Ovary (tissue), 9 donors: ENCODE data around the gene MRAS. TPM values are rescaled to one million over a fixed set of nuclear protein-coding genes. Genes with fewer than 3 reads are reported as not detected.
"Not testable (repeated sequence)": the region's sequence is repeated elsewhere in the genome, so short reads cannot be mapped to it uniquely, and the experiment has no call there.

ENCODE experiments used
- DNase-seq, 5 donors: peaks; one replicate each; pipeline ENCODE4 v3.0.0-alpha.2; 2019 to 2020
- H3K27ac ChIP-seq, 2 donors: fragments of 200-600 bp; one replicate each; pipeline versions ENCODE4 v1.5.1 to v1.8.0; 2019 to 2022
- H3K27me3 ChIP-seq: fragments of 200-600 bp; one replicate; pipeline ENCODE4 v1.8.0; 2022
- H3K36me3 ChIP-seq: fragments of 200-600 bp; sonication (generic); one replicate; pipeline ENCODE4 v1.5.1; 2019
- H3K4me1 ChIP-seq: one replicate; pipeline ENCODE4 v1.8.1; 2013; ENCODE audit warnings: mild to moderate bottlenecking, moderate library complexity; ENCODE audit not compliant: insufficient read depth
- H3K4me3 ChIP-seq: fragments of 200-600 bp; sonication (generic); one replicate; pipeline ENCODE4 v1.5.1; 2017
- H3K9me3 ChIP-seq, 2 donors: fragments of 200-600 bp in 1 of 2; sonication (generic) in 1 of 2; one replicate each; pipeline versions ENCODE4 v1.5.1 to v1.8.1; 2013 to 2019; ENCODE audit warnings: mild to moderate bottlenecking in 1 of 2, moderate library complexity in 1 of 2
- EP300 ChIP-seq: sonication (generic); formaldehyde crosslinking; IDR thresholded peaks from one replicate; pipeline ENCODE4 v1.6.1; 2017; ENCODE audit warnings: antibody characterized with exemption
- POLR2A ChIP-seq: fragments of 450-650 bp; IDR thresholded peaks from one replicate; pipeline ENCODE4 v1.6.1; 2017; ENCODE audit warnings: antibody characterized with exemption, mild to moderate bottlenecking, moderate library complexity
- WGBS, 3 donors: extraction: QIAGEN DNeasy Blood & Tissue Kit in 1 of 3; methylation state at CpG; one replicate each; pipeline versions ENCODE4 v1.1.5 to v1.1.7; 2013 to 2017; 5-methylcytosine and 5-hydroxymethylcytosine counted together
- intact Hi-C, 4 donors: fragments of 100-400 bp; cut with DNase I; formaldehyde crosslinking; loops; one replicate each; pipeline versions ENCODE4 v1.11.0 to v1.15.1; 2022 to 2023
- polyA plus RNA-seq, 2 donors: library from polyadenylated mRNA; stranded (reverse); fragments of 200-250 nt in 1 of 2; fragments of 350-450 nt in 1 of 2; fragmentation: Illumina TruSeq in 1 of 2; extraction: RNeasy Lipid Tissue Mini Kit (QIAGEN cat#74804) in 1 of 2; gene quantifications; one replicate each; pipeline ENCODE4 v1.2.3, GENCODE V29; 2013 to 2014
- total RNA-seq, 7 donors: library from RNA; depleted of rRNA in 2 of 7; stranded (reverse); fragments of >200 nt in 2 of 7; fragmentation: NEBNext Ultra II Directional in 3 of 7; extraction: Animal tissue kit (Norgen Biotek cat#: 25700) in 3 of 7; gene quantifications; one replicate each; pipeline versions ENCODE4 v1.1.0 to v1.2.4, GENCODE V29; 2016 to 2023
- TF ChIP-seq, protein P1 (sequence below), 3 donors: fragments of 450-650 bp in 2 of 3; fragments of 200-600 bp in 1 of 3; IDR thresholded peaks; one replicate each; pipeline versions ENCODE4 v1.5.1 to v1.8.0; 2016 to 2022; ENCODE audit warnings: antibody characterized with exemption in 3 of 3, mild to moderate bottlenecking in 1 of 3
- donor health status: DM: no; HTN: no; CAD: no; lungs with moderate emphysema.
- donor health status: DM: no; HTN: no; CAD: no.
- donor health status: Bipolar disorder and iron deficiency.
- donor health status: DM: yes; HTN: yes; CAD: no.
- donor health status: DM: no; HTN: no; CAD: no.
- donor health status: DM: yes; HTN: yes; CAD: no.

MRAS gene
- total and polyA plus RNA-seq, 9 donors: 35.9 to 148 (median 80.5) TPM

DNA sequence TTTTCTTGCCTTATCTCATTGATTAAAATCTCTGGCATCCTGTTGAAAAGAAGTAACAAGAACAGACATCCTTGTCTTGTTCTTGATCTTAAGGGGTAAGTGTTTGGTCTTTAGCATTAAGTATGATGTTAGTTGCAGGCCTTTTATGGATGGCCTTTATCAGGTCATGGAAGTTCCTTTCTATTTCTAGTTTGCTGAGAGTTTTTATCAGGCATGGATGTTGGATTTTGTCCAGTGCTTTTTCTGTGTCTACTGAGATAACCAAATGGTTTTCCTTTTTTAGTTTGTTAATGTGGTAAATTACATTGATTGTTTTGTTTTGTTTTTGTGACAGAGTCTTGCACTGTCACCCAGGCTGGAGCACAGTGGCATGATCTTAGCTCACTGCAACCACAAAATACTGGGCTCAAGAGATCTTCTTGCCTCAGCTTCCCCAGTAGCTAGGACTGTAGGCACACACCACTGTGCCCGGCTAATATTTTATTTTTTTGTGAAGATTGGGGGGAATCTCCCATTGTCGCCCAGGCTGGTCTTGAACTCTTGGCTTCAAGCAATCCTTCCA, 26.3 kb downstream of the MRAS start:
- TF ChIP-seq EP300 (no peak), POLR2A (no peak)
- TF ChIP-seq, protein P1, sequence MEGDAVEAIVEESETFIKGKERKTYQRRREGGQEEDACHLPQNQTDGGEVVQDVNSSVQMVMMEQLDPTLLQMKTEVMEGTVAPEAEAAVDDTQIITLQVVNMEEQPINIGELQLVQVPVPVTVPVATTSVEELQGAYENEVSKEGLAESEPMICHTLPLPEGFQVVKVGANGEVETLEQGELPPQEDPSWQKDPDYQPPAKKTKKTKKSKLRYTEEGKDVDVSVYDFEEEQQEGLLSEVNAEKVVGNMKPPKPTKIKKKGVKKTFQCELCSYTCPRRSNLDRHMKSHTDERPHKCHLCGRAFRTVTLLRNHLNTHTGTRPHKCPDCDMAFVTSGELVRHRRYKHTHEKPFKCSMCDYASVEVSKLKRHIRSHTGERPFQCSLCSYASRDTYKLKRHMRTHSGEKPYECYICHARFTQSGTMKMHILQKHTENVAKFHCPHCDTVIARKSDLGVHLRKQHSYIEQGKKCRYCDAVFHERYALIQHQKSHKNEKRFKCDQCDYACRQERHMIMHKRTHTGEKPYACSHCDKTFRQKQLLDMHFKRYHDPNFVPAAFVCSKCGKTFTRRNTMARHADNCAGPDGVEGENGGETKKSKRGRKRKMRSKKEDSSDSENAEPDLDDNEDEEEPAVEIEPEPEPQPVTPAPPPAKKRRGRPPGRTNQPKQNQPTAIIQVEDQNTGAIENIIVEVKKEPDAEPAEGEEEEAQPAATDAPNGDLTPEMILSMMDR (IDR thresholded peaks at IDR 0.05): no peak
- H3K4me3 ChIP-seq: no peak overlapping the region
- H3K36me3 ChIP-seq: no peaks in the 10 kb centered on the region
- H3K27me3 ChIP-seq: no peaks in the 10 kb centered on the region
- WGBS, 3 donors: 33 to 44% (median 41%) methylated on average over 2 of the region's 2 CpGs
- no peak for DNase-seq
- peaks cover 8% of the 10 kb centered on the region for H3K4me1 ChIP-seq
- intact Hi-C loops: no loop called here
- H3K9me3 ChIP-seq: no peaks in the 10 kb centered on the region
- peak overlapping the region in 1 of 2 donors; percentile 49 for H3K27ac ChIP-seq

- no peaks in the 10 kb centered on the region for H3K9me3 ChIP-seq
- peaks cover 8% of the 10 kb centered on the region for H3K4me1 ChIP-seq
- intact Hi-C loops: no loop called here
- peak overlapping the region in 1 of 2 donors; percentile 49 for H3K27ac ChIP-seq
- no peaks in the 10 kb centered on the region for H3K27me3 ChIP-seq
- no peak for DNase-seq
- no peaks in the 10 kb centered on the region for H3K36me3 ChIP-seq
- H3K4me3 ChIP-seq: no peak overlapping the region
- 21 to 29% (median 27%) methylated on average over 4 of the region's 4 CpGs for WGBS, 3 donors
- TF ChIP-seq POLR2A (no peak), EP300 (no peak)
- TF ChIP-seq, protein P1 (IDR thresholded peaks at IDR 0.05): no peak
Measured at GRCh38 chr3:138375447-138375846, 27.1 kb downstream of the MRAS start.

GRCh38 chr3:138376663-138377062, 28.3 kb downstream of the MRAS start:
- Histone ChIP-seq H3K4me1 (peaks cover 14% of the 10 kb centered on the region), H3K27me3 (no peaks in the 10 kb centered on the region), H3K9me3 (no peaks in the 10 kb centered on the region), H3K27ac (no peak overlapping the region), H3K36me3 (no peaks in the 10 kb centered on the region), H3K4me3 (no peak overlapping the region)
- WGBS, 3 donors: 22 to 41% (median 26%) methylated on average over 2 of the region's 2 CpGs
- DNase-seq: no peak
- TF ChIP-seq, protein P1 (IDR thresholded peaks at IDR 0.05): no peak
- no peak for TF ChIP-seq EP300
- no peak for TF ChIP-seq POLR2A
- intact Hi-C loops: no loop called here

DNA sequence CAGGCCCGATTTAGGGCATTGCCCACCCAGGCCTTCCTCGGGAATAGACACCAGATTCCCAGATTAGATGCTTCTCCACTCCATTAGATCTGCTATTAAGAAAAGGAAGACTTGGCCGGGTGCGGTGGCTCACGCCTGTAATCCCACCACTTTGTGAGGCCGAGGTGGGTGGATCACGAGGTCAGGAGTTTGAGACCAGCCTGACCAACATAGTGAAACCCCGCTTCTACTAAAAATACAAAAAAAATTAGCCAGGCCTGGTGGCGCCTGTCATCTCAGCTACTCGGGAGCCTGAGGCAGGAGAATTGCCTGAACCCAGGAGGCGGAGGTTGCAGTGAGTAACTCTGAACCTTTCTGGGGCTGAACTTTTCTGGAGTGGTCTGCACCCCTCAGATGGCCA, 28.8 kb downstream of the MRAS start:
- H3K4me3 ChIP-seq, H3K27me3 ChIP-seq, H3K27ac ChIP-seq, DNase-seq, H3K9me3 ChIP-seq, intact Hi-C loops, H3K36me3 ChIP-seq: not testable (repeated sequence)
- peaks cover 18% of the 10 kb centered on the region for H3K4me1 ChIP-seq
- 90 to 93% (median 92%) methylated on average over 11 of the region's 11 CpGs for WGBS, 3 donors

- H3K36me3 ChIP-seq: no peaks in the 10 kb centered on the region
- WGBS, 3 donors: 61 to 72% (median 72%) methylated on average over 5 of the region's 5 CpGs
- no peak for DNase-seq
- intact Hi-C loops: no loop called here
- no peaks in the 10 kb centered on the region for H3K9me3 ChIP-seq
- no peak overlapping the region for H3K4me3 ChIP-seq
- H3K27ac ChIP-seq: peak overlapping the region in 1 of 2 donors; percentile 2
- TF ChIP-seq EP300 (no peak), POLR2A (no peak)
- TF ChIP-seq, protein P1 (IDR thresholded peaks at IDR 0.05): no peak
- peaks cover 23% of the 10 kb centered on the region for H3K4me1 ChIP-seq
- no peaks in the 10 kb centered on the region for H3K27me3 ChIP-seq
Measured at GRCh38 chr3:138377804-138378203, 29.4 kb downstream of the MRAS start.
